SIG-M5 treated with dmso at 0.1 percent for 504 hours (cell line): ENCODE results near the gene ZBTB48.

ENCODE experiments used
- DNase-seq: peaks from one replicate; lab custom pipeline; 2025; ENCODE audit not compliant: unreplicated experiment; lab: John Stamatoyannopoulos, UW

Gene ZBTB48

GRCh38 chr1:6572653-6573383, 7.0 kb upstream of the ZBTB48 start:
- no peak for DNase-seq

- no peak for DNase-seq
These were observed 5.7 kb upstream of the ZBTB48 start for GRCh38 chr1:6574025-6574620.

GRCh38 chr1:6574818-6575217, 5.0 kb upstream of the ZBTB48 start:
- DNase-seq: no peak

- no peak for DNase-seq
These were observed 1.8 kb upstream of the ZBTB48 start for GRCh38 chr1:6577831-6578525.

- DNase-seq: no peak
These were observed 995 bp upstream of the ZBTB48 start for GRCh38 chr1:6578624-6579373.

GRCh38 chr1:6580119-6580592, 362 bp downstream of the ZBTB48 start:
- peak; percentile 47 for DNase-seq

- DNase-seq: peak; percentile 51
These were observed 1.0 kb downstream of the ZBTB48 start for GRCh38 chr1:6580593-6581409.

GRCh38 chr1:6581561-6582305, 1.9 kb downstream of the ZBTB48 start:
- DNase-seq: peak; percentile 81

GRCh38 chr1:6582370-6582769, 2.6 kb downstream of the ZBTB48 start:
- peak; percentile 20 for DNase-seq

- no peak for DNase-seq
These were observed 4.6 kb downstream of the ZBTB48 start for GRCh38 chr1:6584126-6585080.

- no peak for DNase-seq
These were observed 5.4 kb downstream of the ZBTB48 start for GRCh38 chr1:6585081-6585722.

- DNase-seq: no peak
These were observed 6.0 kb downstream of the ZBTB48 start for GRCh38 chr1:6585841-6586240.

- DNase-seq: no peak
These were observed 6.6 kb downstream of the ZBTB48 start for GRCh38 chr1:6586404-6586816.

- no peak for DNase-seq
These were observed 7.6 kb downstream of the ZBTB48 start for GRCh38 chr1:6587261-6588005.

- no peak for DNase-seq
These were observed 8.5 kb downstream of the ZBTB48 start for GRCh38 chr1:6588128-6588892.

GRCh38 chr1:6588893-6589520, 9.2 kb downstream of the ZBTB48 start:
- DNase-seq: no peak
